NCI-H748 (cell line): ENCODE data around the gene C17orf100.

ENCODE experiments used
- DNase-seq: peaks from one replicate; lab custom pipeline; 2025; ENCODE audit not compliant: unreplicated experiment; lab: John Stamatoyannopoulos, UW

Gene C17orf100

GRCh38 chr17:6668219-6668618 lies 16.7 kb downstream of the C17orf100 start:
- no peak for DNase-seq

DNA sequence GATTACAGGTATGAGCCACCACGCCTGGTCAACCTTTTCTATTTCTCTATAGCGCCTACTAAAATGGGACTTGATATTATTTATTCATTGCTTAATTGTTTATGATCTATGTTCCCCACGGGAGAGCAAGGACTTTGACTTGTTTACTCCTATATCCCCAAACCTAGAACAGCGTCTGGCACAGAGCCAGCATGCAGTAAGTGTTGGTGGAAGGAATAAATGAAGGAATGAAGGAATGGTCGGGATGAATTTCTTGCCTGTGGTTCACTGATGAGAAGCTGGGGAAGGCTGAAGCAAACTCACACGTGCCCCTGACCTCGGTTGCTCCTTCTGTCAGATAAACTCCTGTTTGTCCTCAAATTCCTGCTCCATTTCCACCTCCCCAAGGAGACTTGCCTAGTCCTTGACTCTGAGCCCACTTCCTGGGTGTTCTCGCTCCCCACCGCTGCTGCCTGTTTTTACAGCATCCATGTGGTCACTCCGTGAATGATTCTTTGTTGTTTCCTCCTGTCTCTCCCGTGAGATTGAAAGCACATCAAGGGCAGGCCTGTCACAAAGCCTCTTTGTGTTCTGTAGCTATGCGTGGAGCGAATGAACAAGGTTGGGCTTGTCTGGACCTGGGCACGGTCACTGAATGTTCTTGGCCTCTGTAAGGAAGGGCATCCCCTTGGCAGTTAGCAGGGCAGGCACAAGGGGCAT lies 17.3 kb downstream of the C17orf100 start:
- no peak for DNase-seq

DNA sequence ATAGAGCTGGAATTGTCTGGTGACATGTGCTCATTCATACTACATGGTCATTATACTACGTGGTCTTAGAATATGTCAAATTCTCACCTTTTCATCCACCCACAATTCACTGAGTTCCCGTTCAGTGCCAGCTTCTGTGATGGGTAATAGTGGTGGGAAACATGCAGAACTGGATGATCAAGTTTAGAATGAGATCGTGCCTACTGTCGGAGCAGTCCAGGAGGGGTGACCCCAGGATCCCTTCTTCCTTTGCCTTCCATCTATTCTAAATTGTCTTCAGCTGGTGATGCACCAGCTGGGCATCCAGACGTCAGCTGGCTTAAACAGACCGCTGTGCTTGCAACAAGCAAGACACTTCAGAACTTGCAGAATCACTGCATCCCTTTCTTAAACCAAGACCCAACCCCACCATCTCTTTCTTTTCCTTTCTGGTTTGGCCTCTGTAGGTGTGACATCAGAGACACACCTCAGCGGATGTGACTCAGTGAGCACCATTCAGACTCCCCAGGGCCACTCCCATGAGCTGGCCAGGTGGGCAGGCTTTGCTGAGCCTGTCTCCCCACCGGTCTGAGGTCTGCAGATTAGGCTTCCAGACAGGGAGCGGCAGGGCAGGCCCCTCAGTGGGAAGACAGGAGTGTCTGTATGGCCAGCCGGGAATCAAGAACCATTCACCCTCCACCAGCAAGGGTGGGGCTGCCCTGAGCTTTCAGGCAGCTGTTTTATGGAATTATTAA lies 18.1 kb downstream of the C17orf100 start:
- DNase-seq = peak; percentile 16

DNA sequence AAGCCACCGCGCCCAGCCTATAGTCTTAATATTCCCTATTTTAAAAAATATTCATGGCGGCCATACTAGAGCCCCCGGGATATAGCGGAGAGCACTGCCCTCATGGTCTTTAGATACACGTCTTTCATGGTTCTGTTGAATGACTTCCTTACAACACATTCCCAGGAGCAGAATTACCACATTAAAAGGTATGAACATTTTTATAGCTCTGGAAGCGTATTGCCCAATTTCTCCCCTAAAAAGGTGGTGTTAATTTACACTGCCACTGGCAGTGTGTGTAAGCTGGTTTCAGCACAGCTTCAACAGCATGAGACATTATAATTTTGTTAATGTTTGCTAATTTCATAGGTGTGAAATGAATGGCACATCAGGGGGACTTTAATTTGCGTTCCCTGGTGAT lies 19.0 kb downstream of the C17orf100 start:
- no peak for DNase-seq

GRCh38 chr17:6670999-6671398 lies 19.4 kb downstream of the C17orf100 start:
- DNase-seq = no peak

- DNase-seq = no peak
Observed at GRCh38 chr17:6671431-6671830, 19.9 kb downstream of the C17orf100 start.

- no peak for DNase-seq
Observed at GRCh38 chr17:6674586-6674985, 23.0 kb downstream of the C17orf100 start.

- DNase-seq = no peak
Observed at GRCh38 chr17:6675201-6675825, 23.8 kb downstream of the C17orf100 start.

- no peak for DNase-seq
Observed at GRCh38 chr17:6676802-6677157, 25.2 kb downstream of the C17orf100 start.

- no peak for DNase-seq
Observed at GRCh38 chr17:6677158-6677831, 25.7 kb downstream of the C17orf100 start.

DNA sequence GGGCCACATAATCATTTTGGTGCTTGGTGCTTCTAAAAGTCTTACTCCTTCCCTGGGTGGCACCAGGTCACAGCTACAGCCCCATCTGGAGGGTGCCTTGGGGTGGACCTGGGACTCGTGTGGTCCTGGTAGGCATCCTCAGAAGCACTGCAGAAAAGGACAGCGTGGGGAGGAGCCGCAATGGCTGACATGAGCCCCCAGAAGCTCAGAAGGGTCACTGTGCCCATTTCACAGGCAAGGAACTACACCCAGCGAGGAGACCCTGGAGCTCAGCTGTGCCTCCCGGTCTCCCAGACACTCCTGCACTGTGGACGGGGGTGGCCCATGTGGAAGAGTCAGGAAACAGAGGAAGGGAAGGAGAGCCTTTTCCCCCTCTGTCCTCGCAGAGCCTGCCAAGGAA lies 26.4 kb downstream of the C17orf100 start:
- DNase-seq = no peak

- DNase-seq = no peak
Observed at GRCh38 chr17:6679241-6679640, 27.7 kb downstream of the C17orf100 start.

DNA sequence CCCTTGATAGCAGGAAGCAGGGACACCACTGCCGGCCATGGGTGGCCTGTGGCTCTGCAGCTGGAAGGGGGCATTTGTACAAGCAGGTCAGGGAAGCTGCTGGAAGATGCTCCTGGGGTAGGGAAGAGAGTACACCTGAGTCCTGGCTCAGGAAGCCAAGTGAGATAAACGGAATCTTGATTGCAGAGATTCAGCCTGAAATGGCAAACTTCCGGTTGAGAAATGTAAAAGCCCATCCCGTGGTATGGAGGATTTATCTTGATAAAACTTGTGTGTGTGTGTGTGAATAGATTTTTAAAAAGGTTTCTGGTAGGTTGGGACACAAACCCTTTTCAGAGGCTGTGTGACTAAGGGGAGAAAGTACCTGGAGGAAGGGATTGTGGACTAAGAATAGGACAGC lies 29.6 kb downstream of the C17orf100 start:
- no peak for DNase-seq

DNA sequence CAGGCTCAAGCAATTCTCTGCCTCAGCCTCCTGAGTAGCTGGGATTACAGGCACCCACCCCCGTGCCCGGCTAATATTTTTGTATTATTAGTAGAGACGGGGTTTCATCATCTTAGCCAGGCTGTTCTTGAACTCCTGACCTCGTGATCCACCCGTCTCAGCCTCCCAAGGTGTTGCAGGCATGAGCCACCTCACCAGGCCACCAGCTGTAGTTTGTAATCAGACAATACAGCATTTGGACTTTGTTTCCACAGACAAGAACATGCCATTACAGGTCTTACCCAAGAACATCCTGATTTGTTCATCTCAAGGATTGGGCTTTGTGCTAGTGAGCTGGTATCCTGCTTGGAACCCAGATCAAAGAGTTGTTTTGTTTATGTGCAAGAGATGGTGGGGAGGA lies 30.1 kb downstream of the C17orf100 start:
- no peak for DNase-seq

DNA sequence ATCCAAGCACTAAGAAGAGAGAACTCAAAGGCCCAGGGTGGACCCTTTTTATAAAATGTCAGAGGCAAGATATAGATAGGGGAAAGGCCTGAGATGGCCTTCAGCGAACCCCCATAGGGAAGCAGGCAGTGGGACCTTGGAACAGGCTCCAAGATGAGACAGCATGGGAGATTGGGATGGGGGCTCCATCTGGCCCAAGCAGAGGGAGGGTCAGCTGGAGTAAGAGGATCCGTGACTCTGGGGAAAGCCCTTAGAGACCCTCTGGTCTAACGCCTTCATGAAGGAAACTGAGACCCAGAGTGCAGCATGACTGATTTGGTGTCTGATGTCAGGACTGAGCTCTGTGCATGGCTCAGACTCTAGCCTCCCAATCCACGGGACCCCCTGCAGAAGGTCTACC lies 30.8 kb downstream of the C17orf100 start:
- DNase-seq = no peak

GRCh38 chr17:6683081-6683684 lies 31.6 kb downstream of the C17orf100 start:
- peak; percentile 49 for DNase-seq

GRCh38 chr17:6683730-6684459 lies 32.3 kb downstream of the C17orf100 start:
- no peak for DNase-seq

DNA sequence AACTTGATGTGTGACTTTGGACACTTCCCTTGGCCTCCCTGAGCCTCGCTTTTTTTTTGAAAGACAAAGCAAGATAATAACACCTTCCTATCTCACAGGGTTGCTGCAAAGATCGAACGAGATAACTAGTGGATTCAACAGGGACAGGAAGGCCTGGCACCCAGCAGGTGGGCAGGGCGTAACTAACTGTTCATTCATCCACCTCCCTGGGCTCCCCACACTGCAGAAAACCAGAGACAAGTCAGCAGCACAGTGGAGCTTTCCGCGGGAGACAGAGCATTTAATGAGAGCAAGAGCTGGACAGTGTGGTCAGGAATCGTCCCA lies 32.9 kb downstream of the C17orf100 start:
- DNase-seq = no peak

GRCh38 chr17:6684881-6685767 lies 33.6 kb downstream of the C17orf100 start:
- no peak for DNase-seq

- peak; percentile 40 for DNase-seq
Observed at GRCh38 chr17:6686026-6686425, 34.5 kb downstream of the C17orf100 start.
